IPS-18a (cell line): ENCODE data around the gene SAPCD2.

Source experiments
- H3K27ac ChIP-seq: one replicate; pipeline ENCODE4 v1.5.1; 2013; ENCODE audit warnings: low read length
- H3K27me3 ChIP-seq: one replicate; pipeline ENCODE4 v1.6.1; 2013; ENCODE audit warnings: mild to moderate bottlenecking, low read length; ENCODE audit not compliant: control insufficient read depth, insufficient read depth
- H3K36me3 ChIP-seq: one replicate; pipeline ENCODE4 v1.6.1; 2013; ENCODE audit warnings: low read depth, low read length; ENCODE audit not compliant: control insufficient read depth
- H3K4me1 ChIP-seq: one replicate; pipeline ENCODE4 v1.6.1; 2013; ENCODE audit warnings: low read depth, low read length; ENCODE audit not compliant: control insufficient read depth
- H3K4me3 ChIP-seq: one replicate; pipeline ENCODE4 v1.5.1; 2013; ENCODE audit warnings: low read length
- H3K9ac ChIP-seq: one replicate; pipeline ENCODE4 v1.6.1; 2013; ENCODE audit warnings: mild to moderate bottlenecking, low read length, moderate library complexity
- H3K9me3 ChIP-seq: one replicate; pipeline ENCODE4 v1.6.1; 2013; ENCODE audit warnings: low read depth, low read length; ENCODE audit not compliant: control insufficient read depth

SAPCD2 gene

DNA sequence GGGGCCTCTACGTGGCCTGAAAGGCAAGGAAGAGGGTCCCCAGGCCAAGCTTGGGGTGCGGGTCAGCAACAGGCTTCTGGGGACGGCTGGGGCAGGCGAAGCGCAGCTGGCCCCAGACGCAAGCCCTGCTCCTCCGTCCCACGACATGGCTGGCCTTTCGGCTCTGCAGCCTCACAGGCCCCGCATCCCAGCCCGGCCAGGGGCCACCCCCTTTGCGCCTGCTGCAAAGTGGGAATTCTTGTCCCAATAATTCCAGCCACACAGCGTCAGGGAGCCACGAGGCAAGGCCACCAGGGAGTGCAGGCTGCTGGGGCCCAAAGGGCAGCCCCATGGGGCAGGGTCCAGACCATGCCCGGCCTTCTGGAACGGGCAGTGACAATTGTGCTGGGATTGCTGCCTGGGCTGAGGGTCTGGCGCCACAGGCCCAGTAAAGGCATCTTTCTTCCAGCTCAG, 15.4 kb downstream of the SAPCD2 start:
- no peak overlapping the region for H3K27ac ChIP-seq
- peaks cover 71% of the 10 kb centered on the region for H3K27me3 ChIP-seq
- no peak overlapping the region for H3K4me3 ChIP-seq

GRCh38 chr9:137053944-137054931, 16.1 kb downstream of the SAPCD2 start, which contains the start of gene ENTPD2:
Gene ENTPD2, minus strand, starts transcription at chr9:137054061. Its CDS starts 64 bp downstream, at chr9:137053997.
- Histone ChIP-seq H3K27me3 (peaks cover 78% of the 10 kb centered on the region), H3K9me3 (no peaks in the 10 kb centered on the region), H3K36me3 (no peaks in the 10 kb centered on the region), H3K27ac (no peak within 1 kb of the TSS), H3K4me1 (no peaks in the 10 kb centered on the region), H3K4me3 (peak within 1 kb of the TSS; percentile 27), H3K9ac (no peak within 1 kb of the TSS)

More for the DNA sequence above, 15.4 kb downstream of the SAPCD2 start:
- no peaks in the 10 kb centered on the region for H3K36me3 ChIP-seq
- H3K4me1 ChIP-seq: no peaks in the 10 kb centered on the region
- no peaks in the 10 kb centered on the region for H3K9me3 ChIP-seq
- H3K9ac ChIP-seq: no peak overlapping the region

- H3K4me1 ChIP-seq: no peaks in the 10 kb centered on the region
- H3K9me3 ChIP-seq: no peaks in the 10 kb centered on the region
- H3K9ac ChIP-seq: no peak overlapping the region
- peaks cover 80% of the 10 kb centered on the region for H3K27me3 ChIP-seq
- H3K27ac ChIP-seq: no peak overlapping the region
- peak overlapping the region; percentile 27 for H3K4me3 ChIP-seq
- no peaks in the 10 kb centered on the region for H3K36me3 ChIP-seq
These were observed 17.1 kb downstream of the SAPCD2 start for GRCh38 chr9:137052998-137053943.

DNA sequence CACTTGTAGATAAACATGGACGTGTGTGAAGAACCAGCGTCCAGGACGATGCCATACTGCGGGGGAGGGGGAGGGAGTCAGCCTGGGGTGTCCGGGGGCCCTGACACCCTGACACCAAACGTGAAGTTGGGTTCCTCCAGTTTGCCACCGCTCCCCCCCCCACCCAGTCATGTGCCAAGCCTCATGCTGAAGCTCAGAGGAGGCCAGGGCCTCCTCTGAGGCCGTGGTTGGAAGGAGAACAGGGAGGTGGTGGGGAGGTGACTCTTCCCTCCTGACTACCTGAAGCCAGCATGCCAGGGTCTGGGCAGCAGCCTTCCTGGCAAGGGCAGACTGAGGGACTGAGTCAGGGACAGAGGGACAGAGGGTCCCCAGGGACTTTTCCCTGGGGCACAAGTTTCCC, 18.1 kb downstream of the SAPCD2 start:
- peaks cover 86% of the 10 kb centered on the region for H3K27me3 ChIP-seq
- no peaks in the 10 kb centered on the region for H3K4me1 ChIP-seq

GRCh38 chr9:137051145-137051724, 19.1 kb downstream of the SAPCD2 start:
- Histone ChIP-seq H3K27ac (no peak overlapping the region), H3K9ac (no peak overlapping the region), H3K9me3 (no peaks in the 10 kb centered on the region), H3K4me3 (no peak overlapping the region), H3K4me1 (no peaks in the 10 kb centered on the region), H3K27me3 (peaks cover 93% of the 10 kb centered on the region), H3K36me3 (no peaks in the 10 kb centered on the region)

More for the DNA sequence above, 18.1 kb downstream of the SAPCD2 start:
- Histone ChIP-seq H3K9me3 (no peaks in the 10 kb centered on the region), H3K27ac (no peak overlapping the region), H3K36me3 (no peaks in the 10 kb centered on the region), H3K4me3 (no peak overlapping the region), H3K9ac (no peak overlapping the region)

- Histone ChIP-seq H3K9ac (no peak overlapping the region), H3K36me3 (no peaks in the 10 kb centered on the region), H3K9me3 (no peaks in the 10 kb centered on the region), H3K27ac (no peak overlapping the region), H3K27me3 (peaks cover 88% of the 10 kb centered on the region), H3K4me1 (no peaks in the 10 kb centered on the region), H3K4me3 (no peak overlapping the region)
These were observed 19.8 kb downstream of the SAPCD2 start for GRCh38 chr9:137050570-137050969.

DNA sequence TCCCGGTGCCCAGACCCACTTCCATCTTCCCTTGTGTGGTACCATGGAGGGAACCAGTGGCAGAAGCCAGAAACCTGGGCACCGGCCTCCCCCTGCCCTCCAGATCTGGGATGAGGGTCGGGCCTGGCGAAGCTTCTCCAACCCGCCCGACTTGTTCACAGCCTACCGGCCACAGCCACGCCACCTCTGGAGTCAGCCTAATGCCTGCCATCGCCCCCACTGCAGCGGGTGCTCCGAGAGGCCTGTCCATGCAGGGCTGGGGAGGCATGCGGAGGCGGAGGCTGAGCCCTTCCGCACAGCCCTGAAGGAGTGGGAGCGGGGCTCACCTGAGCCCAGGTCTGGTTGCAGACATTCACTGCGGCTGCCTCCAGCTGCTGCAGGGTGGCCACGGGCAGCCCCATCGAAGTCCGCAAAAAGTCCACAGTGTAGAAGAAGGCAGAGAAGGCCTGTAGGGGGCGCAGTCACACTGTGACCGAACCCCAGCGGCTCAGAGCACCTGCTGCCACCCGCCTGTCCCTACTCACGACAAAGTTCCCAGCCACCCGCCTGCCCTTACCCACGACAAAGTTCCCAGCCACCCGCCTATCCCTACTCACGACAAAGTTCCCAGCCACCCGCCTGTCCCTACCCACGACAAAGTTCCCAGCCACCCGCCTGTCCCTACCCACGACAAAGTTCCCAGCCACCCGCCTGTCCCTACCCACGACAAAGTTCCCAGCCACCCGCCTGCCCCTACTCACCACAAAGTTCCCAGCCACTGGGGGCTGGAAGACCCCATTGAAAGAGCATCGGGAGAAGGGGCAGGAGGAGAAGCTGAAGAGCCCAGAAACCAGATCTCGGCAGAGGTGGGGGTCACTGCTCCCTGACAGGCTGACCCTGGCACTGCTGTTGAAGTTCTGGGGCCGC, 20.6 kb downstream of the SAPCD2 start:
- Histone ChIP-seq H3K27me3 (peaks cover 88% of the 10 kb centered on the region), H3K36me3 (no peaks in the 10 kb centered on the region), H3K27ac (no peak overlapping the region), H3K4me3 (no peak overlapping the region), H3K4me1 (no peaks in the 10 kb centered on the region), H3K9ac (no peak overlapping the region), H3K9me3 (no peaks in the 10 kb centered on the region)

DNA sequence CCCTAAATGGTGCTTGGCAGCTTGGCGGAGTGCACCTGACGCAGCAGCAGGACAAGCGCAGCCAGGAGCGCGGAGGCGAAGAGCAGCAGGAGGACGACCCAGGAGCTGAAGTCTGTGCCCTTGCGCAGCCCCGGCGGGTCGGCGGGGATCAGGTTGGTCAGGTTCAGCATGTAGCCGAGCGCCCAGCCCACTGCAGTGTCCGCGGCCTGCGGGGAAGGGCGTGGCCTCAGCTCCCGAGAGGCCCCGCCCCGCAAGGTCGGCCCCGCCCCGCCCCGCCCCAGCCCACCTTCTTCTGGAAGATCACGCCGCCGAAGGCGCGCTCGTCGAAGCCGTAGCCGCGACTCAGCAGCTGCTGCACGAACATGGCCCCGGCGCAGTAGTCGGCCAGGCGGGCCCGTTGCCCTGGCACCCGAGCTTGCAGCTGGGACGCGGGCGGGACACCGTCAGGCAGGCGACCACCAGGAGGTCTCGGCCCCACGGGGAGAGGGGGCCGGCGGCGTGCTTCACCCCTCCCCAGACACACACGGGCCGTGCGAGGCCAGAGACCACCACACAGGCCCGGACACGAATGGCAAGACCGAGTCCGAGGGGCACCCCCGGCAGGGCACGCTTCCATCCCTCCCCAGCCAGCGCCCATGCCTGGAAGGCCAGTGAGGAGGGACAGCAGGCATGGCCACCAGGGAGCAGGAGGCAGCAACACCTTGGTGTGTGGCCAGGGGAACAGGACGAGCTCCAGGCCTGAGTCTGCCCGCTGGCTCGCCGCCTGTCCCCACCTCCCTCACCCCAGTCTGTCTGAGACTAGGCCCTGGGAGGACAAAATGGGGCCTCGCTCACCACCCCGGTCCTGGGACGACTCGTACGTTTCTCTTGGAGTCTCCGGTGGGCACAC, 21.5 kb downstream of the SAPCD2 start:
- Histone ChIP-seq H3K9me3 (no peaks in the 10 kb centered on the region), H3K36me3 (no peaks in the 10 kb centered on the region), H3K4me1 (no peaks in the 10 kb centered on the region), H3K9ac (no peak overlapping the region), H3K4me3 (no peak overlapping the region), H3K27ac (no peak overlapping the region), H3K27me3 (peaks cover 87% of the 10 kb centered on the region)

DNA sequence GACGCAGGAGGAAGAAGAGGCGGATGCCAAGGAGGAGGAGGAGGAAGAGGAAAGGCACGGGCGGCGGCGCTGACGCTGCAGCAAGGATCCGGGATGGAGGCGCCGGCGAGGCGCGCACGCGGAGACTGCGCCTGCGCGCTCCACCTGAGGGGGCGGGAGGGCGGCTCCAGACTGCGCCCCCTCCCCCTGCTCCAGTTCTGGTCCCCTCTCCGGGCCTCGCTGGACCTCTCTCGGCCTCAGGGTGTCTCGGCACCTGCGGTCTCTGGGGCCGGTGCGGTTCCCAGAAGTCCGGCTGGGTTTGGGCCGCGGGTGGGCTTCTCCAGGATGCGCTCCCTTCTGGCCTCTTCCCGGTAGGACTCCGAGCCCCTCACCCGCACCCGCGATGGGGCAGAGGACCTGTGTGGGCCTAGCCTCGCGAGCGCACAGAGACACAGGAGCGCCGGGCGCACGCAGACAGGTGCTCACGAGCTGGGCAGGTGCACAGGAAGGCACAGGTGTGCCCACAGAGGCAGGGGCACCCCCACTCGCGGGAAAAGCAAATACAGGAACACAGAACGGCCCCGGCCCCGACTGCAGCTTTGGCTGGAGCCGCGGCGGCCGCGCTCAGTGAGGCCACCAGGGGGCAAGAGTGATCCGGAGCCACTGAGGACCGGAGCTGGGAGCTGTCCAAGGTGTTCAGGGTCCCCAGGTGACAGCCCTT, 24.1 kb downstream of the SAPCD2 start, which contains the start of gene NPDC1:
NPDC1 (minus strand) TSS at position 90 of the 700 bp plus-strand sequence. CDS start 188 bp downstream, outside the sequence.
- H3K9ac ChIP-seq: no peak within 1 kb of the TSS
- no peak within 1 kb of the TSS for H3K27ac ChIP-seq
- no peaks in the 10 kb centered on the region for H3K36me3 ChIP-seq
- H3K4me3 ChIP-seq: peak within 1 kb of the TSS; percentile 71
- H3K27me3 ChIP-seq: peaks cover 60% of the 10 kb centered on the region
- no peaks in the 10 kb centered on the region for H3K4me1 ChIP-seq
- H3K9me3 ChIP-seq: no peaks in the 10 kb centered on the region
